HG03097 (cell line): ENCODE data around the gene CHN2.

Experiments
- ATAC-seq: cut with Tn5 transposase; IDR thresholded peaks from one replicate; pipeline ENCODE4 v1.9.1; 2021; ENCODE audit not compliant: unreplicated experiment, low FRiP score

The CHN2 gene

GRCh38 chr7:29418056-29418455 lies 223.5 kb downstream of the CHN2 start:
- no peak for ATAC-seq

GRCh38 chr7:29418651-29419050 lies 224.1 kb downstream of the CHN2 start:
- no peak for ATAC-seq

GRCh38 chr7:29420011-29420410 lies 225.4 kb downstream of the CHN2 start:
- no peak for ATAC-seq

- no peak for ATAC-seq
These were observed 226.7 kb downstream of the CHN2 start for GRCh38 chr7:29421010-29421956.

GRCh38 chr7:29422829-29423228 lies 228.3 kb downstream of the CHN2 start:
- no peak for ATAC-seq

- ATAC-seq, result no peak
These were observed 229.9 kb downstream of the CHN2 start for GRCh38 chr7:29424295-29424983.

- ATAC-seq, result no peak
These were observed 230.4 kb downstream of the CHN2 start for GRCh38 chr7:29424984-29425309.

GRCh38 chr7:29426587-29426986 lies 232.0 kb downstream of the CHN2 start:
- ATAC-seq, result no peak

- no peak for ATAC-seq
These were observed 234.8 kb downstream of the CHN2 start for GRCh38 chr7:29429401-29429800.

GRCh38 chr7:29430279-29430949 lies 235.8 kb downstream of the CHN2 start:
- no peak for ATAC-seq

GRCh38 chr7:29431686-29432085 lies 237.1 kb downstream of the CHN2 start:
- no peak for ATAC-seq

- ATAC-seq, result no peak
These were observed 238.1 kb downstream of the CHN2 start for GRCh38 chr7:29432721-29433120.

GRCh38 chr7:29434380-29434768 lies 239.8 kb downstream of the CHN2 start:
- no peak for ATAC-seq

GRCh38 chr7:29435167-29435566 lies 240.6 kb downstream of the CHN2 start:
- ATAC-seq, result no peak

- ATAC-seq, result no peak
These were observed 241.3 kb downstream of the CHN2 start for GRCh38 chr7:29435902-29436301.

- no peak for ATAC-seq
These were observed 247.6 kb downstream of the CHN2 start for GRCh38 chr7:29442146-29442545.

GRCh38 chr7:29443552-29443951 lies 249.0 kb downstream of the CHN2 start:
- ATAC-seq, result no peak

GRCh38 chr7:29444267-29444666 lies 249.7 kb downstream of the CHN2 start:
- ATAC-seq, result no peak

GRCh38 chr7:29445736-29446135 lies 251.2 kb downstream of the CHN2 start:
- ATAC-seq, result no peak

GRCh38 chr7:29447828-29448227 lies 253.3 kb downstream of the CHN2 start:
- ATAC-seq, result no peak

- no peak for ATAC-seq
These were observed 255.1 kb downstream of the CHN2 start for GRCh38 chr7:29449569-29450260.
